AG04450 (cell line): ENCODE measurements around the gene DND1. TPM values are rescaled to one million over a fixed set of nuclear protein-coding genes. Genes with fewer than 3 reads are reported as not detected.
"Not testable (repeated sequence)": the region's sequence is repeated elsewhere in the genome, so short reads cannot be mapped to it uniquely, and the experiment has no call there.

Experiments used
- CTCF ChIA-PET: fragments of 300-600, 350-600 bp; formaldehyde crosslinking; extraction: SDS; loops from one replicate; lab custom pipeline; 2022; ENCODE audit warnings: antibody characterized with exemption, inconsistent platforms; lab: Charles Lee
- POLR2A ChIA-PET: fragments of 350-600 bp; formaldehyde crosslinking; extraction: SDS; loops from one replicate; lab custom pipeline; 2021; ENCODE audit warnings: antibody characterized with exemption, inconsistent platforms; lab: Yijun Ruan, JAX
- DNase-seq: peaks from one replicate; pipeline ENCODE4 v3.0.0-alpha.2; 2011; ENCODE audit warnings: low read depth, low spot score
- H3K27ac ChIP-seq: one replicate; pipeline ENCODE4 v1.5.1; 2012; ENCODE audit warnings: low read depth, low read length, control low read depth
- H3K27me3 ChIP-seq: one replicate; pipeline ENCODE4 v1.6.0; 2012; ENCODE audit warnings: low read length; ENCODE audit not compliant: control insufficient read depth, insufficient read depth
- H3K4me3 ChIP-seq: 2 replicates; pipeline ENCODE4 v1.5.1; 2011; ENCODE audit warnings: mild to moderate bottlenecking, low read depth, low read length, control low read depth
- H3K9me3 ChIP-seq: 2 replicates; pipeline ENCODE4 v1.5.1; 2012; ENCODE audit warnings: low read length; ENCODE audit not compliant: control insufficient read depth, insufficient read depth
- polyA plus RNA-seq: library from polyadenylated mRNA; depleted of rRNA; stranded (reverse); fragments of >200 nt; gene quantifications from 2 replicates; pipeline ENCODE4 v1.2.3, GENCODE V29; 2011
- TF ChIP-seq, protein P1 (sequence below): IDR thresholded peaks from 2 replicates; pipeline ENCODE4 v1.5.1; 2011; ENCODE audit warnings: low read depth, low read length, control low read depth, inconsistent platforms

DND1 gene
- polyA plus RNA-seq, 1 experiment = 0.14 TPM

- TF ChIP-seq, protein P1, sequence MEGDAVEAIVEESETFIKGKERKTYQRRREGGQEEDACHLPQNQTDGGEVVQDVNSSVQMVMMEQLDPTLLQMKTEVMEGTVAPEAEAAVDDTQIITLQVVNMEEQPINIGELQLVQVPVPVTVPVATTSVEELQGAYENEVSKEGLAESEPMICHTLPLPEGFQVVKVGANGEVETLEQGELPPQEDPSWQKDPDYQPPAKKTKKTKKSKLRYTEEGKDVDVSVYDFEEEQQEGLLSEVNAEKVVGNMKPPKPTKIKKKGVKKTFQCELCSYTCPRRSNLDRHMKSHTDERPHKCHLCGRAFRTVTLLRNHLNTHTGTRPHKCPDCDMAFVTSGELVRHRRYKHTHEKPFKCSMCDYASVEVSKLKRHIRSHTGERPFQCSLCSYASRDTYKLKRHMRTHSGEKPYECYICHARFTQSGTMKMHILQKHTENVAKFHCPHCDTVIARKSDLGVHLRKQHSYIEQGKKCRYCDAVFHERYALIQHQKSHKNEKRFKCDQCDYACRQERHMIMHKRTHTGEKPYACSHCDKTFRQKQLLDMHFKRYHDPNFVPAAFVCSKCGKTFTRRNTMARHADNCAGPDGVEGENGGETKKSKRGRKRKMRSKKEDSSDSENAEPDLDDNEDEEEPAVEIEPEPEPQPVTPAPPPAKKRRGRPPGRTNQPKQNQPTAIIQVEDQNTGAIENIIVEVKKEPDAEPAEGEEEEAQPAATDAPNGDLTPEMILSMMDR = no peak
- Histone ChIP-seq H3K9me3 (no peaks in the 10 kb centered on the region; the same call in 1 of the 2 replicates), H3K27me3 (no peaks in the 10 kb centered on the region), H3K27ac (no peak overlapping the region), H3K4me3 (no peak overlapping the region)
- ChIA-PET CTCF (interaction anchor here (0.6 kb wide), 1 partner anchor 319 kb away, joined by 3 read pairs; no protein-coding TSS in a partner anchor), POLR2A (interaction anchor here (0.8 kb wide), 1 partner anchor 19 kb away, joined by 3 read pairs; the partner anchor contains the start of genes HARS1 and HARS2)
- no peak for DNase-seq
Observed at GRCh38 chr5:140671472-140672125, 1.8 kb downstream of the DND1 start.

- POLR2A ChIA-PET = not testable (repeated sequence)
Observed at GRCh38 chr5:140671035-140671434, 2.3 kb downstream of the DND1 start.

DNA sequence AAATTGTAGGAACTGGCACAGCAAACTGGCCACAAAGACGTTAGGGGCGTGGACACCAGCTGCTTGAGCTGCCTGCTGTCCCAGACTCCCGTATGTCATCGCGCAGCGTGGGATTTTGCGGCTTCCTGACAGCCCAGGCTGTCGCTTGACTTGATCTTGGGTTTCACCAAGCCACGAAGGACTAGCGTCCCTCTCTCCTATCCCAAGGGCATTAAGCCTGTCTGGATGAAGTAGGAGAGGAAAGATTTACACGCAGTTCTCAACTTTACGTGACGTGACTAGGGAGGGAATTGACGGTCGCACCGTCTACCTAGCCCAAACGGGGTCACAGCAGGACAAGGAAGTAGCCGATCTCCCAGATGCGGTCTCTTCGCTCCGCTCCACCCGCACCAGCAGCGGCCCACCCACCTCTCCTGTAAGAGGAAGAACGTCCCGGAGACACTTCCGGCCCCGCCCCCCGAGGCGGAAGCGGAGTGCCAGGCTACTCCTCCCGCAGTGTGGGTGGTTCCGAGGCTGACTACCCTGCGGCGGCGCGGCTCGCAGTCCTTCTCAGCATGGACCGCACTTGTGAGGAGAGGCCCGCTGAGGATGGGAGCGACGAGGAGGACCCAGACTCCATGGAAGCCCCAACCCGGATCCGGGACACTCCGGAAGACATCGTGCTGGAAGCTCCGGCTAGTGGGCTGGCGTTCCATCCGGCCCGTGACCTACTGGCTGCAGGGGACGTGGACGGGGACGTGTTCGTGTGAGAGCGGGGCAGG lies 8.8 kb downstream of the DND1 start, which contains the start of gene WDR55:
WDR55 (plus strand) TSS at position 546 of the 761 bp plus-strand sequence; CDS start at position 555, 9 bp downstream.
- H3K27me3 ChIP-seq = no peaks in the 10 kb centered on the region
- peak within 1 kb of the TSS; percentile 95 for H3K4me3 ChIP-seq
- CTCF ChIA-PET = interaction anchor here (0.9 to 2.2 kb wide), 2 partner anchors 116 to 292 kb away, joined by 3 to 6 read pairs; no protein-coding TSS in a partner anchor
- DNase-seq = peak; percentile 70
- peaks cover 3% of the 10 kb centered on the region; the same call in 1 of the 2 replicates for H3K9me3 ChIP-seq
- H3K27ac ChIP-seq = peak within 1 kb of the TSS; percentile 92
- POLR2A ChIA-PET = interaction anchor here (1.5 to 2.1 kb wide), 3 partner anchors 17 to 117 kb away, joined by 6 to 11 read pairs (median 7); partner anchors contain the start of genes EIF4EBP3, HARS1, HARS2 and IK
- TF ChIP-seq, protein P1 = no peak

More at GRCh38 chr5:140671035-140671434, 2.3 kb downstream of the DND1 start:
- H3K27ac ChIP-seq, H3K4me3 ChIP-seq, H3K27me3 ChIP-seq, DNase-seq, H3K9me3 ChIP-seq, CTCF ChIA-PET: not testable (repeated sequence)

- CTCF ChIA-PET = interaction anchor here (2.2 kb wide), 1 partner anchor 291 kb away, joined by 6 read pairs; no protein-coding TSS in a partner anchor
- Histone ChIP-seq H3K9me3 (peaks cover 3% of the 10 kb centered on the region; the same call in 1 of the 2 replicates), H3K27ac (peak overlapping the region; percentile 92), H3K4me3 (peak overlapping the region; percentile 95), H3K27me3 (no peaks in the 10 kb centered on the region)
- POLR2A ChIA-PET = interaction anchor here (0.5 to 2.1 kb wide), 4 partner anchors 16 to 117 kb away, joined by 3 to 11 read pairs (median 6); partner anchors contain the start of genes EIF4EBP3, HARS1, HARS2 and IK
- no peak for DNase-seq
- TF ChIP-seq, protein P1 = no peak
Observed at GRCh38 chr5:140664030-140664358, 9.4 kb downstream of the DND1 start.

GRCh38 chr5:140660371-140660770 lies 13.0 kb downstream of the DND1 start:
- DNase-seq, H3K4me3 ChIP-seq, H3K27me3 ChIP-seq, H3K9me3 ChIP-seq, POLR2A ChIA-PET, CTCF ChIA-PET, H3K27ac ChIP-seq: not testable (repeated sequence)
